ENCODE measurements around the gene MT1M.
A peak's percentile ranks its signal among the peaks of the same experiment; 100 is the strongest.

Gene MT1M

DNA sequence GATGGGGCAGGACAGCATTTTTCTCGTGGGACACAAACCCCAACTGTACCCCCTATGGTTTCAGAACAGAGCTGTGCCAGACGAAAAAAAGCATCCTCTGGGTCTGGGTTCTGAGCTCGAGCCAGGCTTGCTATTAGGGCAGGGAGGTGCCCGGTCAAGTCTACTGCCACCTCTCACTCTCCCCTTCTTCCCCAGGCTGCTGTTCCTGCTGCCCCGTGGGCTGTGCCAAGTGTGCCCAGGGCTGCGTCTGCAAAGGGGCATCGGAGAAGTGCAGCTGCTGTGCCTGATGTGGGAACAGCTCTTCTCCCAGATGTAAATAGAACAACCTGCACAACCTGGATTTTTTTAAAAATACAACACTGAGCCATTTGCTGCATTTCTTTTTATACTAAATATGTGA lies 5.8 kb upstream of the MT1M start:
- Histone ChIP-seq H3K9me3 (ENCODE audit: low read length) (no peaks in the 10 kb centered on the region), H3K4me1 (ENCODE audit: insufficient read depth, low read length) (peaks cover 4% of the 10 kb centered on the region), H3K36me3 (ENCODE audit: insufficient read depth, low read length) (no peaks in the 10 kb centered on the region), H3K4me3 (ENCODE audit: low read length) (no peak overlapping the region), H3K27me3 (ENCODE audit: insufficient read depth, low read length) (peaks cover 79% of the 10 kb centered on the region), H2AFZ (ENCODE audit: low read depth, low read length) (no peak overlapping the region)

DNA sequence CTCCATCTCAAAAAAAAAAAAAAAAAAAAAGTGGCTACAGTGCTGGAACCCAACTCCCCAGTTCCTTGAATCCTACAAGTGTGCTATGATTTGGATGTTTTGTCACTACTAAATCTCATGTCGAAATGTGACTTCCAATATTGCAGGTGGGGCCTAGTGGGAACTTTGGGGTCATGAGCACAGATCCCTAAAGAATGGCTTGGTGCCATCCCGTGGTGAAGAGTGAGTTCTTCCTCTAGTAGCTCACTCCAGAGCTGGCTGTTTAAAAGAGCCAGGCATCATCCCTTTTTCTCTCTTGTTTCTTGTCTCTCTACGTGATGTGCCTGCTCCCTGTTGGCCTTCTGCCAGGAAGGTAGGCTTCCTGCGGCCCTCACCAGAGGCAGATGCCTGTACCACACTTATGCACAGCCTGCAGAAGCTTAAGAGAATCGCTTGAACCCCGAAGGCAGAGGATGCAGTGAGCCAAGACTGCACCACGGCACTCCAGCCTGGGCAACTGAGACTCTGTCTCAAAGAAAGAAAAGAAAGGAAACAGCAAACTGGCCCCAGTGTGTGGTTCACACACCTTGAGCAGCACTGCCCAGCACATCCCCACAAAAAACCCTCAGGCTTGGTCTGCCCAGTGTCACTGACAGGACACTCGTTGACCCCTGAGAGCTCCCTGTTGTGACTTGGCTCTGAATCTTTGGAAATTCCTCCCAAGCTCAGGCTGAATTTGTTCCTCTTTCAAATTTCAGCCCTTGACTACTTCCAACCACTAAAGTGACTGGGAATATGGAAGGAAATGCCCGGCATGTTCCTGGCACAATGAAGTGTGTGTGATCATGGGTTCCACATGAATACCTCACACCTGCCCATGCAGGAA lies 3.7 kb upstream of the MT1M start:
- H3K27me3 ChIP-seq (ENCODE audit: insufficient read depth, low read length) = peaks cover 89% of the 10 kb centered on the region
- H3K4me1 ChIP-seq (ENCODE audit: insufficient read depth, low read length) = peaks cover 10% of the 10 kb centered on the region
- no peaks in the 10 kb centered on the region for H3K36me3 ChIP-seq (ENCODE audit: insufficient read depth, low read length)
- H3K9me3 ChIP-seq (ENCODE audit: low read length) = no peaks in the 10 kb centered on the region
- no peak overlapping the region for H3K4me3 ChIP-seq (ENCODE audit: low read length)
- no peak overlapping the region for H2AFZ ChIP-seq (ENCODE audit: low read depth, low read length)

DNA sequence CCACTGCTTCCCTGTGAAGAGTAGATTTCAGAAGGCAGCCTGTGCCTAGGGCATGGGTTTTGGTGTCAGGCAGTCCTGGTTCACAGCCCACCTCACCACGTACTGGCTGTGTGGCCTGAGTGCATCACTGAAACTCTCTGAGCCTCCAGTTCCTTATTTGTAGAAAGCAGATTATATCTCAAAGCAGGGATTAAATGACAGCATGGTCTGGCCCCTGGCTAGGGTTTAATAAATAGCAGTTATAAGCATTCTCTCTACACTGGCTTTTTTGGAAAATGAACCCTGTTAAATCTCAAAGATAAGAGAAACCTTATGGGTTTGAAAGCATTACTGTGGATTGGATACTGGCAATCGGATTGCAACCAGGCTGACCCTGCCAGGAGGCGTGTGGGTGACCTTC lies 2.9 kb upstream of the MT1M start:
- Histone ChIP-seq H3K27me3 (ENCODE audit: insufficient read depth, low read length) (peaks cover 91% of the 10 kb centered on the region), H3K4me3 (ENCODE audit: low read length) (no peak overlapping the region), H3K9me3 (ENCODE audit: low read length) (no peaks in the 10 kb centered on the region), H3K4me1 (ENCODE audit: insufficient read depth, low read length) (peaks cover 10% of the 10 kb centered on the region), H2AFZ (ENCODE audit: low read depth, low read length) (no peak overlapping the region), H3K36me3 (ENCODE audit: insufficient read depth, low read length) (no peaks in the 10 kb centered on the region)

GRCh38 chr16:56630134-56630533 lies 2.3 kb upstream of the MT1M start:
- Histone ChIP-seq H3K4me3 (ENCODE audit: low read length) (no peak overlapping the region), H3K9me3 (ENCODE audit: low read length) (no peaks in the 10 kb centered on the region), H3K36me3 (ENCODE audit: insufficient read depth, low read length) (no peaks in the 10 kb centered on the region), H3K4me1 (ENCODE audit: insufficient read depth, low read length) (peaks cover 10% of the 10 kb centered on the region), H2AFZ (ENCODE audit: low read depth, low read length) (no peak overlapping the region), H3K27me3 (ENCODE audit: insufficient read depth, low read length) (peaks cover 91% of the 10 kb centered on the region)

GRCh38 chr16:56631197-56631596 lies 1.3 kb upstream of the MT1M start:
- H3K4me1 ChIP-seq (ENCODE audit: insufficient read depth, low read length) = peaks cover 6% of the 10 kb centered on the region
- no peak overlapping the region for H3K4me3 ChIP-seq (ENCODE audit: low read length)
- no peaks in the 10 kb centered on the region for H3K36me3 ChIP-seq (ENCODE audit: insufficient read depth, low read length)
- peaks cover 91% of the 10 kb centered on the region for H3K27me3 ChIP-seq (ENCODE audit: insufficient read depth, low read length)
- no peaks in the 10 kb centered on the region for H3K9me3 ChIP-seq (ENCODE audit: low read length)
- H2AFZ ChIP-seq (ENCODE audit: low read depth, low read length) = no peak overlapping the region

- H3K4me3 ChIP-seq (ENCODE audit: low read length) = no peak overlapping the region
- peaks cover 6% of the 10 kb centered on the region for H3K4me1 ChIP-seq (ENCODE audit: insufficient read depth, low read length)
- H3K36me3 ChIP-seq (ENCODE audit: insufficient read depth, low read length) = no peaks in the 10 kb centered on the region
- H3K27me3 ChIP-seq (ENCODE audit: insufficient read depth, low read length) = peaks cover 92% of the 10 kb centered on the region
- no peak overlapping the region for H2AFZ ChIP-seq (ENCODE audit: low read depth, low read length)
- no peaks in the 10 kb centered on the region for H3K9me3 ChIP-seq (ENCODE audit: low read length)
Measured at GRCh38 chr16:56631832-56632155, 665 bp upstream of the MT1M start.

- Histone ChIP-seq H3K4me3 (ENCODE audit: low read length) (no peak overlapping the region), H3K36me3 (ENCODE audit: insufficient read depth, low read length) (no peaks in the 10 kb centered on the region), H2AFZ (ENCODE audit: low read depth, low read length) (no peak overlapping the region), H3K27me3 (ENCODE audit: insufficient read depth, low read length) (peaks cover 98% of the 10 kb centered on the region), H3K4me1 (ENCODE audit: insufficient read depth, low read length) (peaks cover 6% of the 10 kb centered on the region), H3K9me3 (ENCODE audit: low read length) (no peaks in the 10 kb centered on the region)
Measured at GRCh38 chr16:56632848-56633365, 448 bp downstream of the MT1M start.

GRCh38 chr16:56633535-56633934 lies 1.1 kb downstream of the MT1M start:
- Histone ChIP-seq H3K4me3 (ENCODE audit: low read length) (no peak overlapping the region), H3K36me3 (ENCODE audit: insufficient read depth, low read length) (no peaks in the 10 kb centered on the region), H3K9me3 (ENCODE audit: low read length) (no peaks in the 10 kb centered on the region), H3K27me3 (ENCODE audit: insufficient read depth, low read length) (peaks cover 99% of the 10 kb centered on the region), H3K4me1 (ENCODE audit: insufficient read depth, low read length) (peaks cover 7% of the 10 kb centered on the region), H2AFZ (ENCODE audit: low read depth, low read length) (no peak overlapping the region)

DNA sequence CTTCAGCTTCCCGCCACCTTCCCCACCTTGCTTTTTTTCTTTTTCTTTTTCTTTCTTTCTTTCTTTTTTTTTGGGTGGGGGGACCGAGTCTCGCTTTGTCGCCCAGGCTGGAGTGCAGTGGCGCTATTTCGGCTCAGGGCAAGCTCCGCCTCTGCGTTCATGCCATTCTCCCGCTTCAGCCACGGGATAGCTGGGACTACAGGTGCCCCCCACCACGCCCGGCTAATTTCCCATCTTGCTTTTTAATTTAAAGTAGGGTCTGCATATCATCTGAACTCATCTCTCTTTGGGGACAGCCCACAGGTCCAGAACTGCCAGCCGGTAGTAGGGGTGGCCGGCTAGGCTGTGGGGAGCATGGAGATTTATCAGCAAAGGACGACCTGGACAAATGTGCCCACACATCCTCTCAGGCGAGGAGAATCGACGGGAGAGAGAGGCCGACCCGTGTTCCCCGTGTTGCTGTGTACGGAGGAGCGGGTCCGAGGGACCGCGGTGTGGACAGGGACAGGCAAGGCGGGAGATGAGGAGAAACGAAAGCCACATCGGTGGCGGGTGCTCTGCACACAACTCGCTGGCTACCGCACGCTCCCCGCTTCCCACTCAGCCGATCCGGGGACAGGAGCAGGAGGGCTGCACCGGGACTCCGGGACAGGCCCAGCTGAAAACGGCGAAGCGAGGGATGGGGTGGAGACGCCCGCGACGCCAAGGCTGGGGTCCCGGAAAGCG lies 2.4 kb downstream of the MT1M start:
- H3K4me1 ChIP-seq (ENCODE audit: insufficient read depth, low read length) = peaks cover 8% of the 10 kb centered on the region
- H2AFZ ChIP-seq (ENCODE audit: low read depth, low read length) = no peak overlapping the region
- H3K27me3 ChIP-seq (ENCODE audit: insufficient read depth, low read length) = peaks cover 99% of the 10 kb centered on the region
- no peaks in the 10 kb centered on the region for H3K36me3 ChIP-seq (ENCODE audit: insufficient read depth, low read length)
- H3K4me3 ChIP-seq (ENCODE audit: low read length) = no peak overlapping the region
- H3K9me3 ChIP-seq (ENCODE audit: low read length) = no peaks in the 10 kb centered on the region

GRCh38 chr16:56635441-56635967 lies 3.0 kb downstream of the MT1M start:
- H3K9me3 ChIP-seq (ENCODE audit: low read length) = no peaks in the 10 kb centered on the region
- peaks cover 98% of the 10 kb centered on the region for H3K27me3 ChIP-seq (ENCODE audit: insufficient read depth, low read length)
- H3K36me3 ChIP-seq (ENCODE audit: insufficient read depth, low read length) = no peaks in the 10 kb centered on the region
- H3K4me1 ChIP-seq (ENCODE audit: insufficient read depth, low read length) = peaks cover 8% of the 10 kb centered on the region
- H3K4me3 ChIP-seq (ENCODE audit: low read length) = no peak overlapping the region
- H2AFZ ChIP-seq (ENCODE audit: low read depth, low read length) = no peak overlapping the region

DNA sequence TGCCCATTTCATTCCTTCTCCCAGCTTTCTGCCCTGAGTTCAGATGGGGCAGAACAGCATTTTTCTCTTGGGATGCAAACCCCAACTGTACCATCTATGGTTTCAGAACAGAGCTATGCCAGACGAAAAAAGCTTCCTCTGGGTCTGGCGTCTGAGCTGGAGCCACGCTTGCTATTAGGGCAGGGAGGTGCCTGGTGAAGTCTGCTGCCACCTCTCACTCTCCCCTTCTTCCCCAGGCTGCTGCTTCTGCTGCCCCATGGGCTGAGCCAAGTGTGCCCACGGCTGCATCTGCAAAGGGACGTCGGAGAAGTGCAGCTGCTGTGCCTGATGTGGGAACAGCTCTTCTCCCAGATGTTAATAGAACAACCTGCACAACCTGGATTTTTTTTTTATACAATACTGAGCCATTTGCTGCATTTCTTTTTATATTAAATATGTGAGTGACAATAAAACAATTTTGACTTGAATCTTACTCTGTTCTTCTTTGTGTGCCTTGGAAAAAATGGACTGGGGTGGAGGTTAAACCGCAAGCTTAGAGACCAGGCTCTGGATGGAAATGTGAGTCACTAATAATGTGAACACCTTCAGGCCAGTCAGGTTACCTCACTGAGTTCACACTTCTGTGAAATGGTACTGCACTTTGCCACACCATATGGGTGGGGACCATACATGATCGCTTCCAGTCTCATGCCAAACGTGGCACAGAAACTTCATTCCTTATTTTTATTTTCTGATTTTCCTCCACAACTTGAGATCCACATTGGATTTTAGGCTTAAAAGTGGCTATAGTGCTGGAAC lies 4.4 kb downstream of the MT1M start:
- H3K27me3 ChIP-seq (ENCODE audit: insufficient read depth, low read length) = peaks cover 98% of the 10 kb centered on the region
- H3K4me3 ChIP-seq (ENCODE audit: low read length) = no peak overlapping the region
- H3K9me3 ChIP-seq (ENCODE audit: low read length) = no peaks in the 10 kb centered on the region
- H3K36me3 ChIP-seq (ENCODE audit: insufficient read depth, low read length) = no peaks in the 10 kb centered on the region
- peaks cover 8% of the 10 kb centered on the region for H3K4me1 ChIP-seq (ENCODE audit: insufficient read depth, low read length)
- H2AFZ ChIP-seq (ENCODE audit: low read depth, low read length) = no peak overlapping the region

GRCh38 chr16:56637814-56638750 lies 5.6 kb downstream of the MT1M start, which contains the start of gene MT1A:
Gene MT1A, plus strand, starts transcription at chr16:56638666. Its CDS starts 73 bp downstream, at chr16:56638739.
- H2AFZ ChIP-seq (ENCODE audit: low read depth, low read length) = no peak within 1 kb of the TSS
- peak within 1 kb of the TSS; percentile 21 for H3K4me3 ChIP-seq (ENCODE audit: low read length)
- H3K36me3 ChIP-seq (ENCODE audit: insufficient read depth, low read length) = no peaks in the 10 kb centered on the region
- H3K9me3 ChIP-seq (ENCODE audit: low read length) = no peaks in the 10 kb centered on the region
- peaks cover 98% of the 10 kb centered on the region for H3K27me3 ChIP-seq (ENCODE audit: insufficient read depth, low read length)
- H3K4me1 ChIP-seq (ENCODE audit: insufficient read depth, low read length) = peaks cover 2% of the 10 kb centered on the region

Measured in neuron (in vitro differentiated cells).